Measurements from ENCODE around the gene FAM131A. TPM values are rescaled to one million over a fixed set of nuclear protein-coding genes. Genes with fewer than 3 reads are reported as not detected.

Gene FAM131A
- total and polyA plus RNA-seq, 2 donors (not counting 3 experiments of a cell fraction or from before 2014, with no cell fraction given) = 19.9 to 29.9 TPM

- DNase-seq (ENCODE audit: low read depth, low spot score) (no peak), FAIRE-seq (no peak)
- Histone ChIP-seq H4K20me1 (replicated peaks; ENCODE audit: control insufficient read depth, extremely low read depth, insufficient read depth, low read length) (no peaks in the 10 kb centered on the region), H3K27ac (ENCODE audit: insufficient read depth, low read depth, low read length) (no peak overlapping the region), H3K4me3 (replicated peaks in 1 of 3; ENCODE audit: insufficient read depth in 1 of 3, low read depth in 1 of 3, low read length in 3 of 3) (no peak overlapping the region), H3K9me1 (replicated peaks; ENCODE audit: control insufficient read depth, extremely low read depth, insufficient read depth, low read length) (no peaks in the 10 kb centered on the region), H3K9me3 (replicated peaks; ENCODE audit: control insufficient read depth, insufficient read depth, low read length) (no peaks in the 10 kb centered on the region), H3K36me3 (ENCODE audit: control insufficient read depth in 2 of 2, extremely low read depth in 1 of 2, insufficient read depth in 2 of 2, low read length in 2 of 2) (no peaks in the 10 kb centered on the region), H3K27me3 (ENCODE audit: control insufficient read depth in 2 of 2, insufficient read depth in 2 of 2, low read length in 2 of 2) (peaks cover 44 to 53% of the 10 kb centered on the region in 2 experiments), H2AFZ (ENCODE audit: low read depth, low read length) (no peak overlapping the region), H3K79me2 (ENCODE audit: control insufficient read depth, insufficient read depth, low read length) (no peaks in the 10 kb centered on the region), H3K9ac (replicated peaks; ENCODE audit: extremely low read depth, insufficient read depth, low read length) (no peak overlapping the region), H3K4me2 (ENCODE audit: insufficient read depth, low read length) (no peak overlapping the region), H3K4me1 (ENCODE audit: control insufficient read depth, extremely low read depth, insufficient read depth, low read length) (peaks cover 10% of the 10 kb centered on the region)
- BruUV-seq (replicated peaks) = no TSS peak
- intact Hi-C loops (cut with micrococcal nuclease) = loop anchor here (10.0 kb wide), 1 partner anchor 396 kb away; no protein-coding TSS in a partner anchor
- POLR2A ChIA-PET = no interaction called here
- TF ChIP-seq EZH2 (IDR thresholded peaks at IDR 0.05; ENCODE audit: borderline replicate concordance, low read depth, low read length, severe bottlenecking) (peak; percentile 63), GATA2 (IDR thresholded peaks at IDR 0.05; ENCODE audit: insufficient read depth, insufficient read length, low read depth, low read length) (no peak)
- CTCF ChIA-PET = no interaction called here
- dilution Hi-C loops (cut with MboI; ENCODE audit: extremely low pct_ligation_motif_present, low sequenced_read_pairs) = no loop called here
These were observed 41.4 kb downstream of the FAM131A start for GRCh38 chr3:184378651-184379357.

- Histone ChIP-seq H3K9ac (replicated peaks; ENCODE audit: extremely low read depth, insufficient read depth, low read length) (no peak within 1 kb of the TSS), H3K4me2 (ENCODE audit: insufficient read depth, low read length) (peak within 1 kb of the TSS; percentile 49), H3K79me2 (ENCODE audit: control insufficient read depth, insufficient read depth, low read length) (no peaks in the 10 kb centered on the region), H4K20me1 (replicated peaks; ENCODE audit: control insufficient read depth, extremely low read depth, insufficient read depth, low read length) (no peaks in the 10 kb centered on the region), H3K27ac (ENCODE audit: insufficient read depth, low read depth, low read length) (no peak within 1 kb of the TSS), H3K9me3 (replicated peaks; ENCODE audit: control insufficient read depth, insufficient read depth, low read length) (no peaks in the 10 kb centered on the region), H3K9me1 (replicated peaks; ENCODE audit: control insufficient read depth, extremely low read depth, insufficient read depth, low read length) (no peaks in the 10 kb centered on the region), H3K27me3 (ENCODE audit: control insufficient read depth in 2 of 2, insufficient read depth in 2 of 2, low read length in 2 of 2) (peaks cover 44 to 53% of the 10 kb centered on the region in 2 experiments), H3K36me3 (ENCODE audit: control insufficient read depth in 2 of 2, extremely low read depth in 1 of 2, insufficient read depth in 2 of 2, low read length in 2 of 2) (no peaks in the 10 kb centered on the region), H3K4me1 (ENCODE audit: control insufficient read depth, extremely low read depth, insufficient read depth, low read length) (peaks cover 10% of the 10 kb centered on the region), H2AFZ (ENCODE audit: low read depth, low read length) (no peak within 1 kb of the TSS), H3K4me3 (replicated peaks in 1 of 3; ENCODE audit: insufficient read depth in 1 of 3, low read depth in 1 of 3, low read length in 3 of 3) (peak within 1 kb of the TSS in 1 of 3 experiments; percentile 10)
- FAIRE-seq = no peak
- TF ChIP-seq EZH2 (IDR thresholded peaks at IDR 0.05; ENCODE audit: borderline replicate concordance, low read depth, low read length, severe bottlenecking) (peak; percentile 45), POLR2A (IDR thresholded peaks at IDR 0.05; ENCODE audit: low read depth, low read length) (no peak), JUN (IDR thresholded peaks at IDR 0.05; ENCODE audit: borderline replicate concordance, insufficient read depth, insufficient read length, low read depth) (no peak), MYC (IDR thresholded peaks at IDR 0.05; ENCODE audit: low read depth, low read length) (no peak), FOS (IDR thresholded peaks at IDR 0.05; ENCODE audit: borderline replicate concordance, insufficient read depth, low read length) (no peak)
- intact Hi-C loops (cut with micrococcal nuclease) (loop anchor here (5.0 to 10.0 kb wide), 2 partner anchors 357 to 395 kb away; no protein-coding TSS in a partner anchor), dilution Hi-C loops (cut with MboI; ENCODE audit: extremely low pct_ligation_motif_present, low sequenced_read_pairs) (no loop called here)
- ChIA-PET CTCF (interaction anchor here (3.0 kb wide), 1 partner anchor 8 kb away, joined by 21 read pairs; no protein-coding TSS in a partner anchor), POLR2A (no interaction called here)
- BruUV-seq (replicated peaks) = no TSS peak
- DNase-seq (ENCODE audit: low read depth, low spot score) = no peak
These were observed 42.2 kb downstream of the FAM131A start, which contains the start of gene CHRD for GRCh38 chr3:184379358-184380184. Gene CHRD, plus strand, starts transcription at chr3:184380054. Its CDS starts 265 bp downstream, at chr3:184380319.

All from endothelial cell of umbilical vein (primary cell).